22Rv1 (cell line): ENCODE data around the gene GARNL3.

Experiments used
- H3K27ac ChIP-seq: fragments of 450-650 bp; 2 replicates; pipeline ENCODE4 v1.5.1; 2017
- ZFX ChIP-seq: fragments of 450-650 bp; IDR thresholded peaks from 2 replicates; pipeline ENCODE4 v1.6.1; 2017; ENCODE audit warnings: antibody characterized with exemption, borderline replicate concordance
- TF ChIP-seq, protein P1 (sequence below): fragments of 450-650 bp; IDR thresholded peaks from 2 replicates; pipeline ENCODE4 v1.5.1; 2017; ENCODE audit warnings: mild to moderate bottlenecking

Gene GARNL3

DNA sequence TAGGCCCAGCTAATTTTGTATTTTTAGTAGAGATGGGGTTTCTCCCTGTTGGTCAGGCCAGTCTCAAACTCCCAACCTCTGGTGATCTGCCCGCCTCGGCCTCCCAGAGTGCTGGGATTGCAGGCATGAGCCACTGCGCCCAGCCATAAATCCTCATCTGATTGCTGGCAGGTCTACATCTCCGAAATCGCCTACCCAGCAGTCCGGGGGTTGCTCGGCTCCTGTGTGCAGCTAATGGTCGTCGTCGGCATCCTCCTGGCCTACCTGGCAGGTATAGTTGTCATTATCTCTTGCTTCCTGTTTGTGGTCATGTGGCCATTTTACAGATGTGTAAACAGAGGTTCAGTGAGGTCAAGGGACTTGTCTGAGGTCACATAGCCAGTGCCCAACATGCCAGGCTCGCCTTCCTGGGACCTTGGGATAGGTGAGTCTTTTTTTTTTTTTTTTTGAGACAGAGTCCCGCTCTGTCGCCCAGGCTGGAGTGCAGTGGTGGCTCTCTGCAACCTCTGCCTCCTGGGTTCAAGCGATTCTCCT is 135.2 kb downstream of the GARNL3 start:
- TF ChIP-seq, protein P1, sequence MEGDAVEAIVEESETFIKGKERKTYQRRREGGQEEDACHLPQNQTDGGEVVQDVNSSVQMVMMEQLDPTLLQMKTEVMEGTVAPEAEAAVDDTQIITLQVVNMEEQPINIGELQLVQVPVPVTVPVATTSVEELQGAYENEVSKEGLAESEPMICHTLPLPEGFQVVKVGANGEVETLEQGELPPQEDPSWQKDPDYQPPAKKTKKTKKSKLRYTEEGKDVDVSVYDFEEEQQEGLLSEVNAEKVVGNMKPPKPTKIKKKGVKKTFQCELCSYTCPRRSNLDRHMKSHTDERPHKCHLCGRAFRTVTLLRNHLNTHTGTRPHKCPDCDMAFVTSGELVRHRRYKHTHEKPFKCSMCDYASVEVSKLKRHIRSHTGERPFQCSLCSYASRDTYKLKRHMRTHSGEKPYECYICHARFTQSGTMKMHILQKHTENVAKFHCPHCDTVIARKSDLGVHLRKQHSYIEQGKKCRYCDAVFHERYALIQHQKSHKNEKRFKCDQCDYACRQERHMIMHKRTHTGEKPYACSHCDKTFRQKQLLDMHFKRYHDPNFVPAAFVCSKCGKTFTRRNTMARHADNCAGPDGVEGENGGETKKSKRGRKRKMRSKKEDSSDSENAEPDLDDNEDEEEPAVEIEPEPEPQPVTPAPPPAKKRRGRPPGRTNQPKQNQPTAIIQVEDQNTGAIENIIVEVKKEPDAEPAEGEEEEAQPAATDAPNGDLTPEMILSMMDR, result no peak
- TF ChIP-seq ZFX, result no peak
- no peak overlapping the region for H3K27ac ChIP-seq

DNA sequence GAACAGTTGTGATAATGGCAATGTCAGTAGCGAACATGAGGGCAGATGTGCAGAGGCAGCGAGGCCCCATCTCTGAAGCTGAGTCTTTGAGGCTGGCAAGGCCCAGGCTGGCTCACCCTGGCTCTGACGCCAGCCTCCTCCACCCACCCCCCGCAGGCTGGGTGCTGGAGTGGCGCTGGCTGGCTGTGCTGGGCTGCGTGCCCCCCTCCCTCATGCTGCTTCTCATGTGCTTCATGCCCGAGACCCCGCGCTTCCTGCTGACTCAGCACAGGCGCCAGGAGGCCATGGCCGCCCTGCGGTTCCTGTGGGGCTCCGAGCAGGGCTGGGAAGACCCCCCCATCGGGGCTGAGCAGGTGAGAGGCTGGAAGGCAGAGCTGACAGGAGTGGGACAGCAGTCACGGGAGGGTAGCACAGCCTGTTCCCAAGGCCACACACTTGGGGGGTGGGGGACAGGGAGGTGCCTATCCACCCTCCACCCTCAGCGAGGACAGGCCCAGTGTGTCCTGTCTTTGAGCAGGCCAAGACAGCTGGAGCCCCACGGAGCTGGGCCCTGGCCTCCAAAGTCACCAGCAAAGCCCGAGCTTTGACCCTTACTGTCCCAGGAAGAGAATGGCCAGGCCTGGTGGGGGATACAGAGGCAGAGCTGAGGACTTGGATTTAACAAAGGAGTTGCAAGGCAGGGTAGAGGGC is 138.0 kb downstream of the GARNL3 start:
- no peak for TF ChIP-seq ZFX
- TF ChIP-seq, protein P1, result no peak
- no peak overlapping the region for H3K27ac ChIP-seq

DNA sequence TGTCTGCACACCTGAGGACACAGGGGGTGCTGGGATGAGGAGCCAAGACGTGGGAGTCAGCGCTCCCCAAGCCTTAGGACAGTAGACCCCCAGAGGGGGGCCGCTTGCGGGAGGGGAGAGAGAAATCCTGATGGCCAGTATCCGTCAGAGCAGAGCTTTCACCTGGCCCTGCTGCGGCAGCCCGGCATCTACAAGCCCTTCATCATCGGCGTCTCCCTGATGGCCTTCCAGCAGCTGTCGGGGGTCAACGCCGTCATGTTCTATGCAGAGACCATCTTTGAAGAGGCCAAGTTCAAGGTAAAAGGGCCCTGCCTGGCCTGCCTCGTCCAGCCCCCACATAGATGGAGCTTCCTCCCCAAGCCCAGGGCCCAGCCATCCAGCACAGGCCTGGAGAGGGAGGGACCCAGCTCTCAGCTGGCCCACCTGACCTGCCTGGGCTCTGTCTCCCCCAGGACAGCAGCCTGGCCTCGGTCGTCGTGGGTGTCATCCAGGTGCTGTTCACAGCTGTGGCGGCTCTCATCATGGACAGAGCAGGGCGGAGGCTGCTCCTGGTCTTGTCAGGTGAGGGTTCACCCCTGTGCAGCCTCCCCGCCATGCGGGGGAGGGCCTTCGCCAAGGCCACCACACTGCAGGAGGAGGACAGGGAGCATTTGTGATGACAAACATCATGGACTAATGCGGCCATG is 139.1 kb downstream of the GARNL3 start:
- no peak overlapping the region for H3K27ac ChIP-seq
- TF ChIP-seq ZFX, result no peak
- TF ChIP-seq, protein P1, result no peak

DNA sequence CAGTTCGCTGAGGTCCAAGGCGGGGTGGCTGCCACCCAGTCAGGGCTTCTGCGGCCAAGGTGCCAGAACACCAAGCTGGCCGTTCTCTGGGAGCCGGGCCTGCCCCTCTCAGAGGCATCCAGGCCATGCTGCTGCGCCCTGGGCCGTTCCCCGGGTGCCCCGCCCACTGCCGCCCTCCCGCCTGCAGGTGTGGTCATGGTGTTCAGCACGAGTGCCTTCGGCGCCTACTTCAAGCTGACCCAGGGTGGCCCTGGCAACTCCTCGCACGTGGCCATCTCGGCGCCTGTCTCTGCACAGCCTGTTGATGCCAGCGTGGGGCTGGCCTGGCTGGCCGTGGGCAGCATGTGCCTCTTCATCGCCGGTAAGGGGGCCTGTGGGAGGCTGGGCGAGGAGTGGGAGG is 140.1 kb downstream of the GARNL3 start:
- TF ChIP-seq, protein P1, result no peak

DNA sequence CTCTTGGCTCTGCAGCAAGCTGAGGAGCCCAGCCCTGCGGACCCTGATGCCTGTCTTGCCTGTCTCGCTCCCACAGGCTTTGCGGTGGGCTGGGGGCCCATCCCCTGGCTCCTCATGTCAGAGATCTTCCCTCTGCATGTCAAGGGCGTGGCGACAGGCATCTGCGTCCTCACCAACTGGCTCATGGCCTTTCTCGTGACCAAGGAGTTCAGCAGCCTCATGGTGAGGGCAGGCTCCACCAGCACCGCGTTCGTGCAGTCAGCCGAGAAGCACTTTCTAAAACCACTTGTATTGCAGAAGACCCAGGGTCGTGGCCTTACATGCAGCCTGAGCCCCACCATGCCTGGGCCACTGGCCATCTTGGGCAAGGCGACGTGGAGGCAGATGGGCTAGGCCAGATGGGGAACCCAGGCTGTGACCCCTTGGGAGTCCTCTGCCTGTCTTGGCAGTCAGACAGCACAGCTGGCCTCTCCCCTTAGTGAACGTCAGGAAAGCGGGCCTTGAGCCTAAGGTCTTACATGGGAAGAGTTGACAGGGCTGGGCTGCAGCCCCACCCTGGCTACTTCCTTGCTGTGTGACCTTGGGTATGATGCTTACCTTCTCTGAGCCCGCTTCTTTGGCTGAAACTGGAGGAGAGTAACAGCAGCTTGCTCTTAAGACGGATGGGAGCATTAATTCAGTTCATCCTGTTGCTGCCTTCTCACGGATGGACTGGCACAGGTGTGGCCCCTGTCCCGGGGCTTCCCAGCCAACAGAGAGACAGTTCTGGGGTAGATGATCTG is 141.0 kb downstream of the GARNL3 start:
- TF ChIP-seq, protein P1, result no peak
- no peak for TF ChIP-seq ZFX
- no peak overlapping the region for H3K27ac ChIP-seq

More for the DNA sequence above, 140.1 kb downstream of the GARNL3 start:
- no peak overlapping the region for H3K27ac ChIP-seq

DNA sequence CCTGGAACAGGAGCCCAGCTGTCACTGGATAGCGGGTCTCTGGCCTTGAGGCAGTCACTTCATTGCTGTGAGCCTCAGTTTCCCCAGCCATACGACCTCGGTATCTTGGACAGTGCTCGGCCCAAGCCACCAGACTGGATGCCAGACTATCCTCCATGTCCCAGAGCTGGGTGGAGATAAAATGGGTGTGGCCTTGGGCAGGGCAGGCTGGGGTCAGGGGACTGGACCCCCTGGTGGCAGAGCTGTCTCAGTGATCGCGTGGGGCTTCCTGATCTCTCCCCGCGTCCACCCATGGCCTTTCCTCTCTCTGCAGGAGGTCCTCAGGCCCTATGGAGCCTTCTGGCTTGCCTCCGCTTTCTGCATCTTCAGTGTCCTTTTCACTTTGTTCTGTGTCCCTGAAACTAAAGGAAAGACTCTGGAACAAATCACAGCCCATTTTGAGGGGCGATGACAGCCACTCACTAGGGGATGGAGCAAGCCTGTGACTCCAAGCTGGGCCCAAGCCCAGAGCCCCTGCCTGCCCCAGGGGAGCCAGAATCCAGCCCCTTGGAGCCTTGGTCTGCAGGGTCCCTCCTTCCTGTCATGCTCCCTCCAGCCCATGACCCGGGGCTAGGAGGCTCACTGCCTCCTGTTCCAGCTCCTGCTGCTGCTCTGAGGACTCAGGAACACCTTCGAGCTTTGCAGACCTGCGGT is 142.4 kb downstream of the GARNL3 start:
- TF ChIP-seq, protein P1, result no peak
- peak overlapping the region; percentile 65 for H3K27ac ChIP-seq
